T-cell (primary cell): ENCODE measurements around the gene TIAM1. TPM values are rescaled to one million over a fixed set of nuclear protein-coding genes. Genes with fewer than 3 reads are reported as not detected.

Experiments used
- ATAC-seq, 4 experiments: fragments of 200-7000 bp in 3 of 4; fragments of 150-1000 bp in 1 of 4; cut with Tn5 transposase; replicated peaks in 1 of 4; 1 replicate in 3 of 4; 2 replicates in 1 of 4; pipeline ENCODE4 v1.10.0; 2021; ENCODE audit warnings: moderate library complexity in 3 of 4, mild to moderate bottlenecking in 2 of 4, moderate number of reproducible peaks in 1 of 4
- CTCF ChIA-PET, 2 donors: fragments of 300-600 bp; sonication (Branson Sonifier 250); formaldehyde crosslinking; loops; one replicate each; lab custom pipeline; 2022; ENCODE audit warnings: antibody characterized with exemption in 2 of 2; lab: Charles Lee
- POLR2A ChIA-PET, 2 donors: fragments of 300-600 bp; sonication (Branson Sonifier 250); formaldehyde crosslinking; loops; one replicate each; lab custom pipeline; 2022; ENCODE audit warnings: antibody characterized with exemption in 2 of 2; lab: Charles Lee
- DNase-seq, 35 experiments: peaks; one replicate each; pipeline versions ENCODE4 v3.0.0 to v3.0.0-alpha.2; 2013 to 2023
- H3K27ac ChIP-seq: one replicate; pipeline ENCODE4 v1.5.1; 2013; ENCODE audit warnings: low read length
- H3K27me3 ChIP-seq, 2 experiments: replicated peaks in 1 of 2; 1 replicate in 1 of 2; 2 replicates in 1 of 2; pipeline versions ENCODE4 v1.6.1 to v1.7.0; 2013; ENCODE audit warnings: low read length in 1 of 2, mixed read lengths in 1 of 2; ENCODE audit not compliant: control insufficient read depth in 2 of 2, insufficient read depth in 2 of 2; ENCODE audit errors: extremely low read depth in 1 of 2
- H3K36me3 ChIP-seq, 2 donors: 1 replicate in 1 of 2; 2 replicates in 1 of 2; pipeline versions ENCODE4 v1.6.1 to v1.7.0; 2013; ENCODE audit warnings: low read length in 1 of 2; ENCODE audit not compliant: control insufficient read depth in 2 of 2, insufficient read depth in 1 of 2; ENCODE audit errors: extremely low read depth in 1 of 2
- H3K4me1 ChIP-seq, 2 experiments: 1 replicate in 1 of 2; 2 replicates in 1 of 2; pipeline versions ENCODE4 v1.6.1 to v1.7.0; 2013; ENCODE audit warnings: low read length in 2 of 2, mixed read lengths in 1 of 2; ENCODE audit not compliant: insufficient read depth in 2 of 2, control insufficient read depth in 1 of 2; ENCODE audit errors: extremely low read depth in 1 of 2
- H3K4me3 ChIP-seq, 2 donors: 1 replicate in 1 of 2; 2 replicates in 1 of 2; pipeline versions ENCODE4 v1.5.1 to v1.7.0; 2013; ENCODE audit warnings: mild to moderate bottlenecking in 2 of 2, low read length in 1 of 2, moderate library complexity in 1 of 2; ENCODE audit not compliant: control insufficient read depth in 1 of 2; ENCODE audit errors: extremely low read depth in 1 of 2
- H3K9me3 ChIP-seq: 2 replicates; pipeline ENCODE4 v1.7.0; 2013
- H3K27ac Mint-ChIP-seq, 2 donors: one replicate each; pipeline ENCODE4 v1.8.0; 2020 to 2021; ENCODE audit warnings: mild to moderate bottlenecking in 2 of 2, mixed read lengths in 2 of 2
- H3K27me3 Mint-ChIP-seq, 2 donors: one replicate each; pipeline ENCODE4 v1.8.0; 2021 to 2022; ENCODE audit warnings: mixed read lengths in 2 of 2
- H3K36me3 Mint-ChIP-seq: one replicate; pipeline ENCODE4 v1.8.0; 2021; ENCODE audit warnings: mixed read lengths
- H3K4me1 Mint-ChIP-seq, 3 donors: one replicate each; pipeline ENCODE4 v1.8.0; 2020 to 2022; ENCODE audit warnings: mixed read lengths in 3 of 3, mild to moderate bottlenecking in 1 of 3
- H3K4me3 Mint-ChIP-seq, 3 donors: one replicate each; pipeline ENCODE4 v1.8.0; 2020 to 2022; ENCODE audit warnings: mild to moderate bottlenecking in 3 of 3, mixed read lengths in 3 of 3, moderate library complexity in 3 of 3
- H3K9me3 Mint-ChIP-seq, 3 donors: one replicate each; pipeline ENCODE4 v1.8.0; 2020 to 2022; ENCODE audit warnings: mixed read lengths in 3 of 3
- WGBS: methylation state at CpG from one replicate; pipeline ENCODE4 v1.1.5; 2013; ENCODE audit warnings: missing lambda C conversion rate; ENCODE audit not compliant: insufficient coverage; 5-methylcytosine and 5-hydroxymethylcytosine counted together
- total RNA-seq, 35 experiments: library from RNA in 6 of 35; stranded (reverse) in 6 of 35; fragments of 120-200 nt in 1 of 35; gene quantifications; one replicate each; pipeline versions ENCODE4 v1.2.1 to v1.2.4 and lab custom pipeline; 2013 to 2026

TIAM1 gene
- total RNA-seq, 5 donors from 2014 or later (not counting 1 experiment from before 2014, with no cell fraction given), result 60.8 to 79.4 (median 65.5) TPM

- Mint-ChIP-seq H3K9me3 (no peaks in the 10 kb centered on the region), H3K4me1 (peaks cover 84 to 88% (median 84%) of the 10 kb centered on the region in 3 donors), H3K27me3 (no peaks in the 10 kb centered on the region), H3K36me3 (peaks cover 8% of the 10 kb centered on the region), H3K27ac (peak overlapping the region; percentile 83 to 85), H3K4me3 (peak overlapping the region in 2 of 3 donors; percentile 9 to 32)
- no CpG with 5 or more reads among the region's 8 CpGs for WGBS
- ChIA-PET POLR2A (interaction anchor here (0.7 to 1.1 kb wide), 2 partner anchors 12 to 261 kb away, joined by 4 to 6 read pairs; no protein-coding TSS in a partner anchor), CTCF (interaction anchor here in 1 of 2 donors (0.7 to 0.9 kb wide), 3 partner anchors 9 to 161 kb away, joined by 5 to 8 read pairs (median 6); no protein-coding TSS in a partner anchor)
- H3K4me1 ChIP-seq, result peaks cover 40 to 50% of the 10 kb centered on the region in 2 experiments
- ATAC-seq (peak in 3 of 4 experiments; percentile 44 to 67 (median 54)), DNase-seq (no peak)
- H3K9me3 ChIP-seq, result no peaks in the 10 kb centered on the region
- H3K27ac ChIP-seq, result peak overlapping the region; percentile 41
- peaks cover 0 to 9% of the 10 kb centered on the region in 2 donors for H3K36me3 ChIP-seq
- no peak overlapping the region for H3K4me3 ChIP-seq
- H3K27me3 ChIP-seq, result no peaks in the 10 kb centered on the region
These were observed 179.1 kb downstream of the TIAM1 start for GRCh38 chr21:31164713-31165694.

GRCh38 chr21:31162827-31163226 lies 181.2 kb downstream of the TIAM1 start:
- H3K27ac Mint-ChIP-seq, result peak overlapping the region; percentile 92 to 98
- no peak overlapping the region for H3K27ac ChIP-seq
- H3K36me3 ChIP-seq, result peaks cover 0 to 9% of the 10 kb centered on the region in 2 donors
- H3K4me3 Mint-ChIP-seq, result peak overlapping the region; percentile 38 to 71 (median 60)
- H3K4me1 Mint-ChIP-seq, result peaks cover 84 to 90% (median 90%) of the 10 kb centered on the region in 3 donors
- no peaks in the 10 kb centered on the region for H3K9me3 Mint-ChIP-seq
- H3K36me3 Mint-ChIP-seq, result peaks cover 8% of the 10 kb centered on the region
- ATAC-seq (no peak), DNase-seq (no peak)
- WGBS, result 96% methylated on average over 3 of the region's 4 CpGs
- ChIA-PET POLR2A (interaction anchor here in 1 of 2 donors (0.7 kb wide), 1 partner anchor 18 kb away, joined by 4 read pairs; no protein-coding TSS in a partner anchor), CTCF (interaction anchor here in 1 of 2 donors (0.6 to 1.3 kb wide), 3 partner anchors 10 to 1964 kb away, joined by 3 to 4 read pairs (median 4); no protein-coding TSS in a partner anchor)
- H3K27me3 Mint-ChIP-seq, result no peaks in the 10 kb centered on the region
- no peaks in the 10 kb centered on the region for H3K27me3 ChIP-seq
- H3K4me1 ChIP-seq, result peaks cover 59 to 62% of the 10 kb centered on the region in 2 experiments
- no peak overlapping the region for H3K4me3 ChIP-seq
- H3K9me3 ChIP-seq, result no peaks in the 10 kb centered on the region

DNA sequence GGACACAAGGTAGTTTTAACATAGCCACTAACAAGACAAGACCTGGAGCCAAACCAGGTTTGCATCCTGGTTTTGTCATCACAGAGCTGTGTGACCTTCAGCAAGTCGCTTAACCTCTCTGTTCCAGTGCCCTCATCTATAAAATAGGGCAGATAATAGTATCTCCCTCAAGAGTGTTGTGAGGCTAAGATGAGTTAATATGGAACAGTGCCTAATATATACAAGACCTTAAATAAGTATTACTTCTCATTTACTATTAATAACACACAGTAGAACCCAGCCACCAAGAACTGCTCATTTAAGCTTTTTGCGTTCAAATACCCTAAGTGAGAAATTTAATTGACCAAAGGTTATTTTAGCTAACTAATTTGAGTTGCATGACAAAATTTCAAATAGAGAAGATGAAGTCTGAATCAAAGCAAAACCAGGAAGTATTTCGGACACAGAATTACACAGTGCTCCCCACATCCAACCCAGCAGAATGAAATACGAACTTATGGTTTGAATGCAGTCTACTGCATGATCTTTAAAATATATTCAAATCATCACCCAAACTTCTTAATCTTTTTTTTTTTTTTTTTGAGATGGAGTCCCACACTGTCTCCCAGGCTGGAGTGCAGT lies 181.9 kb downstream of the TIAM1 start:
- Histone ChIP-seq H3K4me3 (no peak overlapping the region), H3K4me1 (peaks cover 61 to 64% of the 10 kb centered on the region in 2 experiments), H3K27me3 (no peaks in the 10 kb centered on the region), H3K36me3 (peaks cover 0 to 3% of the 10 kb centered on the region in 2 donors), H3K9me3 (no peaks in the 10 kb centered on the region), H3K27ac (peak overlapping the region; percentile 32)
- H3K4me1 Mint-ChIP-seq, result peaks cover 84 to 90% (median 89%) of the 10 kb centered on the region in 3 donors
- H3K36me3 Mint-ChIP-seq, result peaks cover 8% of the 10 kb centered on the region
- no peak for DNase-seq
- peak overlapping the region; percentile 92 to 98 for H3K27ac Mint-ChIP-seq
- no peaks in the 10 kb centered on the region for H3K27me3 Mint-ChIP-seq
- POLR2A ChIA-PET, result interaction anchor here in 1 of 2 donors (0.7 to 0.8 kb wide), 2 partner anchors 19 kb away, joined by 3 to 4 read pairs; no protein-coding TSS in a partner anchor
- H3K4me3 Mint-ChIP-seq, result peak overlapping the region; percentile 38 to 71 (median 60)
- no peak for ATAC-seq
- CTCF ChIA-PET, result interaction anchor here in 1 of 2 donors (0.5 to 1.4 kb wide), 6 partner anchors 11 to 1964 kb away, joined by 3 to 6 read pairs (median 4); no protein-coding TSS in a partner anchor
- H3K9me3 Mint-ChIP-seq, result no peaks in the 10 kb centered on the region
- no CpG with 5 or more reads among the region's 4 CpGs for WGBS

DNA sequence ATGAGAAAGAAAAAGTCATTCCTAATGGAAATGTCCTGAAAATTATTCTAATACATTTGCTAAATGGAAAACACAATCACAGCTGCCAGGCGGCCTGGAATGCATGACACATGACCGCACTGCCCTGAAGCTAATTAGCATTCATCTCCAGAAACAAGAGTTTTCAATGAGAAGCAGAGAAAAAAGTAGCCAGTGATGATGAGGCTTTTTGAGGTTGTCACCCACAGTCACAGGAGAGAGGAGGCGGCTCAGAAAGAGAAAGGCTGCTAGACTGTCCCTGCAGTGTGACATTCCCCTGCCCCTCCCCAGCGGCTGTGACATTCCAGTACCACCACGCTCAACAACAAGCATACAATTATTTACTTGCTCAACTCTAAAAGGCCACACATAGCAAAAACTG lies 182.9 kb downstream of the TIAM1 start:
- Mint-ChIP-seq H3K36me3 (peaks cover 14% of the 10 kb centered on the region), H3K9me3 (peaks cover 0 to 5% (median 0%) of the 10 kb centered on the region in 3 donors), H3K4me3 (peak overlapping the region; percentile 11 to 71 (median 49)), H3K27ac (peak overlapping the region; percentile 92 to 98), H3K4me1 (peaks cover 73 to 85% (median 80%) of the 10 kb centered on the region in 3 donors), H3K27me3 (no peaks in the 10 kb centered on the region)
- H3K27ac ChIP-seq, result peak overlapping the region; percentile 32
- CTCF ChIA-PET, result interaction anchor here in 1 of 2 donors (1.4 kb wide), 1 partner anchor 20 kb away, joined by 4 read pairs; no protein-coding TSS in a partner anchor
- DNase-seq (peak in 3 of 35 experiments; percentile 9 to 31 (median 17)), ATAC-seq (no peak)
- POLR2A ChIA-PET, result no interaction called here
- H3K36me3 ChIP-seq, result no peaks in the 10 kb centered on the region
- no peak overlapping the region for H3K4me3 ChIP-seq
- H3K27me3 ChIP-seq, result no peaks in the 10 kb centered on the region
- peaks cover 4% of the 10 kb centered on the region for H3K9me3 ChIP-seq
- WGBS, result 42% methylated on average over 2 of the region's 5 CpGs
- peaks cover 55 to 60% of the 10 kb centered on the region in 2 experiments for H3K4me1 ChIP-seq

DNA sequence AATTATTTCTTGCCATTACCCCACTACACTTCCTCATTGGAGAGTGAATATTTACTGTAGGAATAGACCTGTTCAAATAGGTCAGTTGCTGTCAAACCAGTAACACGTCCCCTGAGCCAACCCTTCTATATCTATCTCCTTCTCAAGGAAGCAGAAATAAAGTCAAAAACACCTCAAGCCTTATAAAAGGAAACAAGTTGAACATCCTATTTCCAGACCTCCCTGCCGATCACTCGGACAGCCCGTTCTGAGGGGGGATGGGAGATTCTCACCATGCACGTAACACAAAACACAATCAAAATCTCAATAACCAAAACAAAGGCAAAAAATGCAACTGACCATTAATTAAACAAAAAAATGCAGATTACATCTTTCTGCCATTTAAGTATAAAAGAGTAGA lies 184.3 kb downstream of the TIAM1 start:
- peaks cover 49 to 52% of the 10 kb centered on the region in 2 experiments for H3K4me1 ChIP-seq
- ATAC-seq, result no peak

More for the DNA sequence above, 184.3 kb downstream of the TIAM1 start:
- Mint-ChIP-seq H3K27me3 (no peaks in the 10 kb centered on the region), H3K4me1 (peaks cover 66 to 82% (median 78%) of the 10 kb centered on the region in 3 donors), H3K4me3 (peak overlapping the region; percentile 65 to 71 (median 66)), H3K27ac (peak overlapping the region; percentile 92 to 98), H3K9me3 (peaks cover 0 to 8% (median 5%) of the 10 kb centered on the region in 3 donors), H3K36me3 (peaks cover 18% of the 10 kb centered on the region)
- Histone ChIP-seq H3K27me3 (no peaks in the 10 kb centered on the region), H3K36me3 (no peaks in the 10 kb centered on the region), H3K9me3 (peaks cover 4% of the 10 kb centered on the region), H3K4me3 (peak overlapping the region in 1 of 2 donors; percentile 15), H3K27ac (peak overlapping the region; percentile 73)
- POLR2A ChIA-PET, result no interaction called here
- no CpG with 5 or more reads among the region's 5 CpGs for WGBS
- CTCF ChIA-PET, result interaction anchor here in 1 of 2 donors (0.9 to 2.3 kb wide), 3 partner anchors 17 to 27 kb away, joined by 3 to 8 read pairs (median 4); no protein-coding TSS in a partner anchor
- no peak for DNase-seq
